HL-60 (cell line): Measurements from ENCODE around the gene RCC2.

Experiments
- DNase-seq, 2 experiments: peaks; one replicate each; pipeline ENCODE4 v3.0.0-alpha.2; 2010 to 2020; ENCODE audit warnings: low read depth in 1 of 2, low spot score in 1 of 2
- H3K27ac ChIP-seq: fragments of 250-450 bp; sonication (Bioruptor Pico); replicated peaks from 2 replicates; pipeline ENCODE4 v1.5.1; 2020; ENCODE audit warnings: mild to moderate bottlenecking, moderate library complexity
- H3K27me3 ChIP-seq: fragments of 250-450 bp; sonication (Bioruptor Pico); 2 replicates; pipeline ENCODE4 v1.5.1; 2021; ENCODE audit warnings: mild to moderate bottlenecking, moderate library complexity; ENCODE audit not compliant: insufficient read depth, poor library complexity, severe bottlenecking
- H3K4me3 ChIP-seq: replicated peaks from 2 replicates; pipeline ENCODE4 v1.5.1; 2011; ENCODE audit warnings: mild to moderate bottlenecking, control low read depth, low read length; ENCODE audit not compliant: insufficient read depth
- CTCF ChIP-seq: IDR thresholded peaks from one replicate; pipeline ENCODE4 v1.5.1; 2011; ENCODE audit warnings: low read length, control low read depth, inconsistent platforms; ENCODE audit not compliant: insufficient read depth
- GABPA ChIP-seq: IDR thresholded peaks from 2 replicates; pipeline ENCODE4 v1.6.1; 2012; ENCODE audit warnings: low read depth
- POLR2AphosphoS5 ChIP-seq: IDR thresholded peaks from 2 replicates; pipeline ENCODE4 v1.6.1; 2012; ENCODE audit warnings: low read depth
- REST ChIP-seq: IDR thresholded peaks from 2 replicates; pipeline ENCODE4 v1.6.1; 2012; ENCODE audit warnings: low read depth; ENCODE audit not compliant: insufficient replicate concordance
- SPI1 ChIP-seq: IDR thresholded peaks from 2 replicates; pipeline ENCODE4 v1.6.1; 2012; ENCODE audit warnings: low read depth, mild to moderate bottlenecking, borderline replicate concordance

The RCC2 gene

GRCh38 chr1:17371896-17372295, 67.6 kb downstream of the RCC2 start, which contains the start of gene PADI6:
TSS of gene PADI6 (plus strand) at chr1:17372196. CDS start at chr1:17372246, 50 bp downstream.
- Histone ChIP-seq H3K27ac (no peak within 1 kb of the TSS), H3K4me3 (no peak within 1 kb of the TSS), H3K27me3 (no peaks in the 10 kb centered on the region)
- TF ChIP-seq GABPA = no peak
- no peak for TF ChIP-seq POLR2AphosphoS5
- no peak for TF ChIP-seq REST
- no peak for TF ChIP-seq SPI1
- no peak for TF ChIP-seq CTCF
- no peak for DNase-seq

GRCh38 chr1:17370618-17371017, 68.9 kb downstream of the RCC2 start:
- no peak for DNase-seq
- peak; percentile 23 for TF ChIP-seq CTCF
- no peak for TF ChIP-seq POLR2AphosphoS5
- H3K27me3 ChIP-seq = no peaks in the 10 kb centered on the region
- no peak overlapping the region for H3K27ac ChIP-seq
- no peak overlapping the region for H3K4me3 ChIP-seq

- Histone ChIP-seq H3K4me3 (no peak overlapping the region), H3K27ac (no peak overlapping the region), H3K27me3 (no peaks in the 10 kb centered on the region)
- DNase-seq = no peak
- TF ChIP-seq REST (no peak), POLR2AphosphoS5 (no peak), CTCF (no peak), GABPA (no peak)
Observed at GRCh38 chr1:17369466-17369865, 70.0 kb downstream of the RCC2 start.

- peak in 1 of 2 experiments; percentile 60 for DNase-seq
- Histone ChIP-seq H3K27ac (peak overlapping the region; percentile 47), H3K27me3 (no peaks in the 10 kb centered on the region), H3K4me3 (no peak overlapping the region)
- TF ChIP-seq SPI1 (no peak), GABPA (no peak), POLR2AphosphoS5 (no peak), REST (no peak), CTCF (no peak)
Observed at GRCh38 chr1:17365293-17365692, 74.2 kb downstream of the RCC2 start.
